Measurements from ENCODE around the gene C12orf42. TPM values are rescaled to one million over a fixed set of nuclear protein-coding genes. Genes with fewer than 3 reads are reported as not detected.

Gene C12orf42
- not detected for polyA plus RNA-seq (2013, experiment 1 of 2)
- polyA plus RNA-seq (2013, experiment 2 of 2) = not detected

DNA sequence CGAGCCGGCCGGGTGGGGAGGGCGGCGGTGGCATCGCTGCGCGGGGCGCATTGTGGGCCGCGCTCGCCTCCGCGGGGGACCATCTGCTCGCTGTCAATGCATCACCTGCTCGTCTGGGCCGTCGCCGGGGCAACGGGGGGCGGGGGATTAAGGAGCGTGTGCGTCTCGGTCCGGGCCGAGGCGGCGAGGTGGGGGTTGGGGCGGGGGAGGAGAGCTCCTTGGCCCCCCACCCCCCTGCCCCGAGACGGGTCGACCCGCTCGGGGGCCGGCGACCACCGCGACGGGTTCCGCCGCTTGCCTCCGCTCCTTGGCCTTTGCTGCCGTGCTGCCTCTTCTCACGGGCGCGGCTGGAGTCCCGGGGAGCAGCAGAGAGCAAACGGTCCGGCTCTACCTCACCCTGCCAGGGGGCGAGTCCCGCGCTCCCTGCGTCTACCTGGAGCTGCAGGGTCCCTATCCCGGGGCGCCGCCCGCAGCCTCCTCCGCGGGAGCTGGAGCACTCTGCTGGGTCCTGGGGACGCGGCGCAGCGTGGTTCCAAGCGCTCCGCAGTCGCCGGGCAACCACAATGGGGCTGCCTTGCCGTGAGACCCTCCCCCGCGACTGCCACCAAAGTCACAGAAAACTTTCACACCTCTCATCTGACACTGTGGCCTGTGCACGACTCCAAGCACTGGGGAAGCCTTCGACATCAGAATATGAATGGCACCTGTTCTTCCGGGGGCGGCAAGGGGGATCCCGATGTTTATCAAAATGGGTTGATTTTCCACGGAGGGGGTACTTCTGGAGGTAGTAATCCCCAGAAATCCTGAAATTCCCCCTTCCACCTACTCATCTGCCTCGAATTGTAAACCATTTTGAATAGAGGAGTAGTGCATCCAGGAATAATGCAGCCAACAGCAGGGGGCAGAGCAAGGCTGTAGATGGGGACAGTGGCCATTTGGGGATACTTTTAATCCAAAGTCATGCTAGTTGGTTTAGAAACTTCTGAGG lies at the start of gene C12orf42:
TSS of gene C12orf42 (minus strand) at position 500 of the 988 bp plus-strand sequence. CDS start 17,542 bp downstream, outside the sequence.
- H2BK15ac ChIP-seq (ENCODE audit: low read depth, poor library complexity, severe bottlenecking) = no peak within 1 kb of the TSS

DNA sequence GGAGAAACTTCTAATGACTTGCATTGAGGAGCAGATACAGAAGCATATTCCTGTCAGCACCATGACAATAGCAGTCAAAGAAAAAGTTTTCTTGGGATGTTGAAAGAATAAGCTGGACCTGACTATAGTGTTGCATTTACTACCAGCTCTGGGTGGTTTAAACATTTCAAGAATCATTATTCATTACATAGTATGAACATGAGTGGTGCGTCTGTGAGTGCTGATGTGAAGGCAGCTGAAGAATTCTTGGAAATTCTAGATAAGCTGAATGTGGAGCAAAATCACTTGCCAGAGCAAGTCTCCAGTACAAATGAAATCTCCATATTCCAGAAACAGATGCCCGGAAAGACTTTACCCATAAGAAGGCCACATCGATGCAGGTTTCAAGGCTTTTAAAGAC lies 46.3 kb upstream of the C12orf42 start:
- H2BK15ac ChIP-seq (ENCODE audit: low read depth, poor library complexity, severe bottlenecking) = no peak overlapping the region
- no peak overlapping the region for H3K4me3 ChIP-seq (ENCODE audit: insufficient read depth in 1 of 2, low read depth in 1 of 2, low read length in 2 of 2)
- H2AK5ac ChIP-seq (ENCODE audit: low read length, severe bottlenecking) = no peak overlapping the region
- no peak overlapping the region for H3K14ac ChIP-seq (ENCODE audit: low read length in 2 of 2)
- no peak overlapping the region for H4K91ac ChIP-seq (ENCODE audit: low read length)
- H3K4me1 ChIP-seq (ENCODE audit: control insufficient read depth, insufficient read depth, low read depth, low read length) = no peaks in the 10 kb centered on the region
- H3K79me1 ChIP-seq (replicated peaks; ENCODE audit: low read length, poor library complexity, severe bottlenecking) = no peaks in the 10 kb centered on the region
- H3K27ac ChIP-seq (ENCODE audit: low read length, poor library complexity, severe bottlenecking) = no peak overlapping the region
- H3K18ac ChIP-seq (ENCODE audit: low read depth in 1 of 2, low read length in 2 of 2) = no peak overlapping the region
- no peak overlapping the region for H3K9ac ChIP-seq (ENCODE audit: low read length)
- no peak overlapping the region for H2BK5ac ChIP-seq (ENCODE audit: low read depth, low read length, poor library complexity, severe bottlenecking)
- H3K4me2 ChIP-seq (ENCODE audit: low read length, poor library complexity, severe bottlenecking) = no peak overlapping the region
- no peak for DNase-seq
- H2BK12ac ChIP-seq (ENCODE audit: low read length in 2 of 2) = no peak overlapping the region
- no peaks in the 10 kb centered on the region for H3K9me3 ChIP-seq (ENCODE audit: control insufficient read depth, low read length)
- H2AFZ ChIP-seq (ENCODE audit: low read depth, low read length) = no peak overlapping the region
- H2BK120ac ChIP-seq (ENCODE audit: low read depth, low read length) = no peak overlapping the region
- no peak overlapping the region for H3K23ac ChIP-seq (ENCODE audit: low read length in 2 of 2)
- no peaks in the 10 kb centered on the region for H3K36me3 ChIP-seq (ENCODE audit: control insufficient read depth in 1 of 2, insufficient read depth in 2 of 2, low read depth in 1 of 2, low read length in 2 of 2)
- no peak overlapping the region for H3K4ac ChIP-seq (ENCODE audit: low read depth in 1 of 2, low read length in 2 of 2)
- peaks cover 2 to 3% of the 10 kb centered on the region in 2 experiments for H3K27me3 ChIP-seq (ENCODE audit: control insufficient read depth in 1 of 2, insufficient read depth in 1 of 2, low read length in 2 of 2)
- H4K8ac ChIP-seq (ENCODE audit: low read length) = no peak overlapping the region
- WGBS = 86% methylated on average over 2 of the region's 3 CpGs

More for the DNA sequence above, at the start of gene C12orf42:
- Histone ChIP-seq H3K9ac (ENCODE audit: low read length) (no peak within 1 kb of the TSS), H3K14ac (ENCODE audit: low read length in 2 of 2) (no peak within 1 kb of the TSS), H3K4me1 (ENCODE audit: control insufficient read depth, insufficient read depth, low read depth, low read length) (peaks cover 9% of the 10 kb centered on the region), H3K23ac (ENCODE audit: low read length in 2 of 2) (no peak within 1 kb of the TSS), H2BK120ac (ENCODE audit: low read depth, low read length) (no peak within 1 kb of the TSS), H3K4me3 (ENCODE audit: insufficient read depth in 1 of 2, low read depth in 1 of 2, low read length in 2 of 2) (peak within 1 kb of the TSS; percentile 41 to 53), H2AK5ac (ENCODE audit: low read length, severe bottlenecking) (no peak within 1 kb of the TSS), H3K18ac (ENCODE audit: low read depth in 1 of 2, low read length in 2 of 2) (no peak within 1 kb of the TSS), H3K36me3 (ENCODE audit: control insufficient read depth in 1 of 2, insufficient read depth in 2 of 2, low read depth in 1 of 2, low read length in 2 of 2) (no peaks in the 10 kb centered on the region), H3K27me3 (ENCODE audit: control insufficient read depth in 1 of 2, insufficient read depth in 1 of 2, low read length in 2 of 2) (peaks cover 33 to 40% of the 10 kb centered on the region in 2 experiments), H2AFZ (ENCODE audit: low read depth, low read length) (peak within 1 kb of the TSS; percentile 77), H3K79me1 (replicated peaks; ENCODE audit: low read length, poor library complexity, severe bottlenecking) (no peaks in the 10 kb centered on the region), H4K8ac (ENCODE audit: low read length) (no peak within 1 kb of the TSS), H4K91ac (ENCODE audit: low read length) (no peak within 1 kb of the TSS), H2BK12ac (ENCODE audit: low read length in 2 of 2) (no peak within 1 kb of the TSS), H3K4ac (ENCODE audit: low read depth in 1 of 2, low read length in 2 of 2) (no peak within 1 kb of the TSS), H2BK5ac (ENCODE audit: low read depth, low read length, poor library complexity, severe bottlenecking) (no peak within 1 kb of the TSS), H3K9me3 (ENCODE audit: control insufficient read depth, low read length) (no peaks in the 10 kb centered on the region), H3K27ac (ENCODE audit: low read length, poor library complexity, severe bottlenecking) (no peak within 1 kb of the TSS), H3K4me2 (ENCODE audit: low read length, poor library complexity, severe bottlenecking) (peak within 1 kb of the TSS; percentile 84)
- DNase-seq = peak; percentile 11
- WGBS = under 1% methylated on average over 48 of the region's 77 CpGs

DNA sequence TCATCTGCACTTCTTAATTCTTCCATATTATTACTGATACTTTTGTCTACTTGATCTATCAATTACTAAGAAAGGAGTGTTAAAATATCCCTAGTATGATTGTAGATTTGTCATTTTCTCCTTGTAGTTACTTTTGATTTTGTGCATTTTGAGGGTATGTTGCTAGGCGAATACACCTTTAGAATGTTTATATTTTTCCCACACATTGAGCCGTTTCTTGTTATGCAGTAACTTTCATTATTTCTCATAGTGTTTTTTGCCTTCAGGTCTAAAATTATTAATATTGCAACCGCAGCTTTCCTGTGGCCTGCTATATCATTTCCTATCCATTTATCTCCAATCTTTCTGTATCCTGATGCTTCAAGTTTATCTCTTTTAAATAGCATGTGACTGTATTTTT lies 44.6 kb upstream of the C12orf42 start:
- no peaks in the 10 kb centered on the region for H3K9me3 ChIP-seq (ENCODE audit: control insufficient read depth, low read length)
- H3K4ac ChIP-seq (ENCODE audit: low read depth in 1 of 2, low read length in 2 of 2) = no peak overlapping the region
- H3K27ac ChIP-seq (ENCODE audit: low read length, poor library complexity, severe bottlenecking) = no peak overlapping the region
- no peak overlapping the region for H3K18ac ChIP-seq (ENCODE audit: low read depth in 1 of 2, low read length in 2 of 2)
- H4K8ac ChIP-seq (ENCODE audit: low read length) = no peak overlapping the region
- no peak overlapping the region for H3K23ac ChIP-seq (ENCODE audit: low read length in 2 of 2)
- DNase-seq = no peak
- H2BK12ac ChIP-seq (ENCODE audit: low read length in 2 of 2) = no peak overlapping the region
- H2BK15ac ChIP-seq (ENCODE audit: low read depth, poor library complexity, severe bottlenecking) = no peak overlapping the region
- H3K27me3 ChIP-seq (ENCODE audit: control insufficient read depth in 1 of 2, insufficient read depth in 1 of 2, low read length in 2 of 2) = no peaks in the 10 kb centered on the region
- H3K79me1 ChIP-seq (replicated peaks; ENCODE audit: low read length, poor library complexity, severe bottlenecking) = no peaks in the 10 kb centered on the region
- H3K14ac ChIP-seq (ENCODE audit: low read length in 2 of 2) = no peak overlapping the region
- H2AFZ ChIP-seq (ENCODE audit: low read depth, low read length) = no peak overlapping the region
- no peaks in the 10 kb centered on the region for H3K36me3 ChIP-seq (ENCODE audit: control insufficient read depth in 1 of 2, insufficient read depth in 2 of 2, low read depth in 1 of 2, low read length in 2 of 2)
- H2BK120ac ChIP-seq (ENCODE audit: low read depth, low read length) = no peak overlapping the region
- WGBS = 92% methylated on average over 2 of the region's 3 CpGs
- no peak overlapping the region for H4K91ac ChIP-seq (ENCODE audit: low read length)
- H2AK5ac ChIP-seq (ENCODE audit: low read length, severe bottlenecking) = no peak overlapping the region
- no peak overlapping the region for H2BK5ac ChIP-seq (ENCODE audit: low read depth, low read length, poor library complexity, severe bottlenecking)
- no peak overlapping the region for H3K9ac ChIP-seq (ENCODE audit: low read length)
- no peak overlapping the region for H3K4me2 ChIP-seq (ENCODE audit: low read length, poor library complexity, severe bottlenecking)
- no peaks in the 10 kb centered on the region for H3K4me1 ChIP-seq (ENCODE audit: control insufficient read depth, insufficient read depth, low read depth, low read length)
- no peak overlapping the region for H3K4me3 ChIP-seq (ENCODE audit: insufficient read depth in 1 of 2, low read depth in 1 of 2, low read length in 2 of 2)

DNA sequence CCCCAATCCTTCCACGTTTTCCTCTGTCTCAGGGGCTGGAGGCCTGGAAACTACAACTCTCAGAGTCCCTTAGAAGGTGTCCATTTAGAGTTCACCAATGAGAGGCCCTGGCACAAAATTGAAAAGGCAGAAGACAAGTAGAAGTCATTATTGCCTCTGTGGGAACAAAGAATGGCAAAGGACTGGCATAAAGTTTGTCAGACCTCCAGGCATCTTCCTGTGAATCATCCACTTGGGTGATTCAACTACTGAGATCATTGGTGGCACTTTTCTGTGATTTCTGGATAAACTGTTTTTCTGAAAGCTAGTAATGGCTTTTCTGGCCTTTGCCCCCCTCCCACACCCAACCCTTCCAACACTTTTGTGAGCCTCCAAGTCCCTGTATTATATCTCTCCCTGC lies 42.6 kb upstream of the C12orf42 start:
- Histone ChIP-seq H2BK15ac (ENCODE audit: low read depth, poor library complexity, severe bottlenecking) (no peak overlapping the region), H2BK120ac (ENCODE audit: low read depth, low read length) (no peak overlapping the region), H2AFZ (ENCODE audit: low read depth, low read length) (no peak overlapping the region), H3K9me3 (ENCODE audit: control insufficient read depth, low read length) (no peaks in the 10 kb centered on the region), H3K27ac (ENCODE audit: low read length, poor library complexity, severe bottlenecking) (no peak overlapping the region), H2BK5ac (ENCODE audit: low read depth, low read length, poor library complexity, severe bottlenecking) (no peak overlapping the region), H3K4me3 (ENCODE audit: insufficient read depth in 1 of 2, low read depth in 1 of 2, low read length in 2 of 2) (no peak overlapping the region), H3K27me3 (ENCODE audit: control insufficient read depth in 1 of 2, insufficient read depth in 1 of 2, low read length in 2 of 2) (no peaks in the 10 kb centered on the region), H3K36me3 (ENCODE audit: control insufficient read depth in 1 of 2, insufficient read depth in 2 of 2, low read depth in 1 of 2, low read length in 2 of 2) (no peaks in the 10 kb centered on the region), H2BK12ac (ENCODE audit: low read length in 2 of 2) (no peak overlapping the region), H2AK5ac (ENCODE audit: low read length, severe bottlenecking) (no peak overlapping the region), H3K79me1 (replicated peaks; ENCODE audit: low read length, poor library complexity, severe bottlenecking) (no peaks in the 10 kb centered on the region), H3K9ac (ENCODE audit: low read length) (no peak overlapping the region), H4K8ac (ENCODE audit: low read length) (no peak overlapping the region), H3K4ac (ENCODE audit: low read depth in 1 of 2, low read length in 2 of 2) (no peak overlapping the region), H3K4me1 (ENCODE audit: control insufficient read depth, insufficient read depth, low read depth, low read length) (no peaks in the 10 kb centered on the region), H3K14ac (ENCODE audit: low read length in 2 of 2) (no peak overlapping the region), H3K4me2 (ENCODE audit: low read length, poor library complexity, severe bottlenecking) (no peak overlapping the region), H3K18ac (ENCODE audit: low read depth in 1 of 2, low read length in 2 of 2) (no peak overlapping the region), H3K23ac (ENCODE audit: low read length in 2 of 2) (no peak overlapping the region), H4K91ac (ENCODE audit: low read length) (no peak overlapping the region)
- 55% methylated on average over 1 of the region's 1 CpG for WGBS
- no peak for DNase-seq
